Neural cell (in vitro differentiated cells): ENCODE data around the gene BTBD7. TPM values are rescaled to one million over a fixed set of nuclear protein-coding genes. Genes with fewer than 3 reads are reported as not detected.

Experiments
- H2AFZ ChIP-seq: fragments of 200-600, 300-800 bp; sonication (generic), shearing (Covaris generic); 2 replicates; pipeline ENCODE4 v1.6.0; 2014; ENCODE audit warnings: low read depth, mild to moderate bottlenecking, antibody characterized with exemption, low read length, moderate library complexity
- H3F3A ChIP-seq: fragments of 200-600 bp; shearing (Covaris generic); 2 replicates; pipeline ENCODE4 v1.6.1; 2016; ENCODE audit warnings: mild to moderate bottlenecking, moderate library complexity, mixed read lengths, antibody characterized with exemption, low read length; ENCODE audit not compliant: insufficient read depth, poor library complexity, severe bottlenecking
- H3K27ac ChIP-seq: fragments of 200-600, 300-800 bp; sonication (generic), shearing (Covaris generic); 2 replicates; pipeline ENCODE4 v1.5.1; 2014; ENCODE audit warnings: mild to moderate bottlenecking, low read length, moderate library complexity
- H3K27me3 ChIP-seq: fragments of 300-800, 200-600 bp; sonication (generic), shearing (Covaris generic); 2 replicates; pipeline ENCODE4 v1.6.0; 2014; ENCODE audit warnings: mild to moderate bottlenecking, low read depth, low read length, moderate library complexity; ENCODE audit not compliant: insufficient read depth
- H3K36me3 ChIP-seq: fragments of 300-800, 200-600 bp; sonication (generic), shearing (Covaris generic); 2 replicates; pipeline ENCODE4 v1.5.1; 2014; ENCODE audit warnings: mild to moderate bottlenecking, antibody characterized with exemption, low read length, moderate library complexity; ENCODE audit not compliant: insufficient read depth
- H3K4me2 ChIP-seq: fragments of 300-800, 200-600 bp; sonication (generic), shearing (Covaris generic); 2 replicates; pipeline ENCODE4 v1.6.0; 2014; ENCODE audit warnings: mild to moderate bottlenecking, low read length
- H3K4me3 ChIP-seq: fragments of 300-800, 200-600 bp; sonication (generic), shearing (Covaris generic); 2 replicates; pipeline ENCODE4 v1.5.1; 2014; ENCODE audit warnings: mild to moderate bottlenecking, low read length, moderate library complexity
- H3K79me2 ChIP-seq: fragments of 200-600 bp; shearing (Covaris generic); replicated peaks from 2 replicates; pipeline ENCODE4 v1.6.0; 2014; ENCODE audit warnings: mild to moderate bottlenecking, low read length, moderate library complexity; ENCODE audit not compliant: insufficient read depth
- H3K9ac ChIP-seq: fragments of 300-800, 200-600 bp; sonication (generic), shearing (Covaris generic); 2 replicates; pipeline ENCODE4 v1.6.1; 2016; ENCODE audit warnings: mild to moderate bottlenecking, low read length, mixed read lengths
- H3K9me2 ChIP-seq: fragments of 200-600 bp; shearing (Covaris generic); 2 replicates; pipeline ENCODE4 v1.6.1; 2016; ENCODE audit warnings: mild to moderate bottlenecking, low read length, mixed read lengths; ENCODE audit not compliant: insufficient read depth
- H3K9me3 ChIP-seq: fragments of 200-600, 300-800 bp; sonication (generic), shearing (Covaris generic); 2 replicates; pipeline ENCODE4 v1.6.1; 2016; ENCODE audit warnings: mild to moderate bottlenecking, mixed run types, low read length, moderate library complexity, mixed read lengths
- H4K20me1 ChIP-seq: fragments of 200-600 bp; shearing (Covaris generic); 2 replicates; pipeline ENCODE4 v1.6.1; 2016; ENCODE audit warnings: mild to moderate bottlenecking, mixed run types; ENCODE audit not compliant: insufficient read depth
- CTCF ChIP-seq: fragments of 450-650 bp; IDR thresholded peaks from 2 replicates; pipeline ENCODE4 v1.5.1; 2014; ENCODE audit warnings: antibody characterized with exemption, mild to moderate bottlenecking, moderate library complexity; ENCODE audit not compliant: poor library complexity, severe bottlenecking
- EP300 ChIP-seq: fragments of 450-650 bp; conservative IDR thresholded peaks from 2 replicates; pipeline ENCODE4 v1.6.1; 2014; ENCODE audit warnings: antibody characterized with exemption, mild to moderate bottlenecking, moderate library complexity; ENCODE audit not compliant: poor library complexity, severe bottlenecking
- EZH2 ChIP-seq: fragments of 200-600, 300-800 bp; shearing (Covaris generic), sonication (generic); IDR thresholded peaks from 2 replicates; pipeline ENCODE4 v1.6.1; 2014; ENCODE audit warnings: antibody characterized with exemption, low read length, borderline replicate concordance, mild to moderate bottlenecking; ENCODE audit not compliant: insufficient read depth, poor library complexity, severe bottlenecking
- MXI1 ChIP-seq: fragments of 450-650 bp; conservative IDR thresholded peaks from 2 replicates; pipeline ENCODE4 v1.6.1; 2014; ENCODE audit warnings: antibody characterized with exemption, mild to moderate bottlenecking; ENCODE audit not compliant: poor library complexity, severe bottlenecking
- POLR2AphosphoS5 ChIP-seq: IDR thresholded peaks from 2 replicates; pipeline ENCODE4 v1.6.1; 2012
- RAD21 ChIP-seq: fragments of 450-650 bp; conservative IDR thresholded peaks from 2 replicates; pipeline ENCODE4 v1.6.1; 2014; ENCODE audit warnings: antibody characterized with exemption, mild to moderate bottlenecking, moderate library complexity
- REST ChIP-seq: IDR thresholded peaks from 2 replicates; pipeline ENCODE4 v1.6.1; 2012; ENCODE audit warnings: borderline replicate concordance
- SMC3 ChIP-seq: fragments of 450-650 bp; conservative IDR thresholded peaks from 2 replicates; pipeline ENCODE4 v1.6.1; 2014; ENCODE audit warnings: antibody characterized with exemption, mild to moderate bottlenecking, moderate library complexity; ENCODE audit not compliant: poor library complexity
- TAF1 ChIP-seq: IDR thresholded peaks from 2 replicates; pipeline ENCODE4 v1.6.1; 2012; ENCODE audit warnings: low read depth
- polyA plus RNA-seq: library from polyadenylated mRNA; depleted of rRNA; stranded (reverse); fragments of >200 nt; gene quantifications from 2 replicates; pipeline ENCODE4 v1.2.3, GENCODE V29; 2014

BTBD7 gene
- polyA plus RNA-seq, 1 donor from 2014 or later = 11.5 TPM

- no peaks in the 10 kb centered on the region for H3K9me2 ChIP-seq
- H3K27me3 ChIP-seq = no peaks in the 10 kb centered on the region
- no peaks in the 10 kb centered on the region for H3F3A ChIP-seq
- TF ChIP-seq POLR2AphosphoS5 = no peak
- no peak for TF ChIP-seq CTCF
- no peak for TF ChIP-seq TAF1
- TF ChIP-seq EP300 = no peak
- no peak for TF ChIP-seq REST
- no peak for TF ChIP-seq SMC3
- TF ChIP-seq EZH2 = no peak
- TF ChIP-seq RAD21 = no peak
- no peak for TF ChIP-seq MXI1
- no peak overlapping the region for H2AFZ ChIP-seq
- H3K9ac ChIP-seq = no peak overlapping the region
- no peaks in the 10 kb centered on the region for H3K36me3 ChIP-seq
- no peaks in the 10 kb centered on the region for H3K9me3 ChIP-seq
- no peaks in the 10 kb centered on the region for H3K79me2 ChIP-seq
- H3K27ac ChIP-seq = no peak overlapping the region
- H3K4me3 ChIP-seq = no peak overlapping the region
- no peak overlapping the region for H3K4me2 ChIP-seq
- H4K20me1 ChIP-seq = no peaks in the 10 kb centered on the region
Observed at GRCh38 chr14:93230539-93230938, 102.3 kb downstream of the BTBD7 start.

- Histone ChIP-seq H3K4me3 (no peak overlapping the region), H3K9me3 (no peaks in the 10 kb centered on the region), H3K9ac (no peak overlapping the region), H3K36me3 (no peaks in the 10 kb centered on the region), H3K27me3 (no peaks in the 10 kb centered on the region), H3F3A (no peaks in the 10 kb centered on the region), H3K27ac (no peak overlapping the region), H3K4me2 (no peak overlapping the region), H2AFZ (no peak overlapping the region), H4K20me1 (no peaks in the 10 kb centered on the region), H3K9me2 (no peaks in the 10 kb centered on the region), H3K79me2 (no peaks in the 10 kb centered on the region)
- TF ChIP-seq TAF1 (no peak), MXI1 (no peak), REST (no peak)
Observed at GRCh38 chr14:93228550-93228949, 104.3 kb downstream of the BTBD7 start.
